Measurements from ENCODE around the gene PSKH1.

The PSKH1 gene

GRCh38 chr16:67965668-67966548 is 72.9 kb downstream of the PSKH1 start:
- no peak for TF ChIP-seq CTCF (conservative IDR thresholded peaks at IDR 0.05; ENCODE audit: control insufficient read depth, insufficient read depth, low read depth, low read length)
- no peak for DNase-seq (ENCODE audit: low read depth)
- H3K4me3 ChIP-seq (ENCODE audit: control insufficient read depth, low read depth, low read length) = peak overlapping the region; percentile 88

GRCh38 chr16:67966549-67967182 is 73.6 kb downstream of the PSKH1 start:
- TF ChIP-seq CTCF (conservative IDR thresholded peaks at IDR 0.05; ENCODE audit: control insufficient read depth, insufficient read depth, low read depth, low read length) = no peak
- peak; percentile 74 for DNase-seq (ENCODE audit: low read depth)
- peak overlapping the region; percentile 88 for H3K4me3 ChIP-seq (ENCODE audit: control insufficient read depth, low read depth, low read length)

- TF ChIP-seq CTCF (conservative IDR thresholded peaks at IDR 0.05; ENCODE audit: control insufficient read depth, insufficient read depth, low read depth, low read length) = no peak
These were observed 74.3 kb downstream of the PSKH1 start for GRCh38 chr16:67967183-67967957.

GRCh38 chr16:67967958-67968399 is 74.9 kb downstream of the PSKH1 start:
- no peak for DNase-seq (ENCODE audit: low read depth)
- TF ChIP-seq CTCF (conservative IDR thresholded peaks at IDR 0.05; ENCODE audit: control insufficient read depth, insufficient read depth, low read depth, low read length) = no peak
- peak overlapping the region; percentile 88 for H3K4me3 ChIP-seq (ENCODE audit: control insufficient read depth, low read depth, low read length)

More at GRCh38 chr16:67967183-67967957, 74.3 kb downstream of the PSKH1 start:
- peak; percentile 55 for DNase-seq (ENCODE audit: low read depth)
- peak overlapping the region; percentile 88 for H3K4me3 ChIP-seq (ENCODE audit: control insufficient read depth, low read depth, low read length)

- no peak for TF ChIP-seq CTCF (conservative IDR thresholded peaks at IDR 0.05; ENCODE audit: control insufficient read depth, insufficient read depth, low read depth, low read length)
- DNase-seq (ENCODE audit: low read depth) = peak; percentile 62
- peak within 1 kb of the TSS; percentile 88 for H3K4me3 ChIP-seq (ENCODE audit: control insufficient read depth, low read depth, low read length)
These were observed 75.6 kb downstream of the PSKH1 start, which contains the start of gene SLC12A4 for GRCh38 chr16:67968400-67969253. SLC12A4 (minus strand) TSS chr16:67968637; CDS start chr16:67968553, 84 bp downstream.

Measured in fibroblast of mammary gland (primary cell).